ENCODE data around the gene NEFH. TPM values are rescaled to one million over a fixed set of nuclear protein-coding genes. Genes with fewer than 3 reads are reported as not detected.
"Not testable (repeated sequence)": the region's sequence is repeated elsewhere in the genome, so short reads cannot be mapped to it uniquely, and the experiment has no call there.

The NEFH gene
- 3.4 to 4.3 TPM (median 3.5 TPM) in 3 replicates for total RNA-seq

DNA sequence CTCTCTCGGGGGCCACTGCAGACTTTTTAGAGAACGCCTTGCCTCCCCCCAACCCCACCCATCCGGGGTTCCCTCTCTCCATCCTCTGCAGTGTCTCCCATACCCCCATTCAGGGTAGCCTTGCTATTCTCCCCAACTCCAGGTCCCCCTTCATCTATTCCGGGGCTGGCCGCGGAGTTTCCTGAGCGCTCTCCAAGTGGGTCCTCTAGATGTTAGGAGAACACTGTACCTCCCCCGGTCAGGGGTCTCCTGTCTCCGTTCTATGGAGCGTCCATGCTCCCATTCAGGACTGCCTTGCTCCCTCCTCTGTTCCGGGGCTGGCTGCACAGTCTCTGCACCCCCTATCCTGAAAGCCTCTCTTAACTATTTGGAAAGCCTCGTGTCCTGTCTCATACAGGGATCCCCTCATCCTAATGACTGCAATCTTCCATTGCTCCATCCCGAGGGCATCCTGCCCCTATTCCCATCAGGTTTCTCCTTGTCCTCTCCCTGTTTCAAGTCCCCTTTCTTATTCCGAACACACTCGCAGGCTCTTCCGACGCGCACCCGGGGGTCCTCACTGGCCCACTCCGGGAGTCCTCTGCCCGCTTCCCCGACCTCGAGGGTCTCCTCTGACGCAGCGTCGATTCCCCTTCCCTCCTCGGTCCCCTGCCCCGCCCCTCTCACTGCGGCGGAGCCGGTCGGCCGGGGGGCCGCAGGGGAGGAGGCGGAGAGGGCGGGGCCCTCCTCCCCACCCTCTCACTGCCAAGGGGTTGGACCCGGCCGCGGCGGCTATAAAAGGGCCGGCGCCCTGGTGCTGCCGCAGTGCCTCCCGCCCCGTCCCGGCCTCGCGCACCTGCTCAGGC is at the start of gene NEFH:
NEFH (plus strand) TSS at position 802 of the 845 bp plus-strand sequence. CDS start 45 bp downstream, outside the sequence.
- Mint-ChIP-seq H3K9me3 (no peaks in the 10 kb centered on the region), H3K27ac (no peak within 1 kb of the TSS)
- DNase-seq (ENCODE audit: low spot score in 2 of 2, unreplicated experiment in 2 of 2): no peak

DNA sequence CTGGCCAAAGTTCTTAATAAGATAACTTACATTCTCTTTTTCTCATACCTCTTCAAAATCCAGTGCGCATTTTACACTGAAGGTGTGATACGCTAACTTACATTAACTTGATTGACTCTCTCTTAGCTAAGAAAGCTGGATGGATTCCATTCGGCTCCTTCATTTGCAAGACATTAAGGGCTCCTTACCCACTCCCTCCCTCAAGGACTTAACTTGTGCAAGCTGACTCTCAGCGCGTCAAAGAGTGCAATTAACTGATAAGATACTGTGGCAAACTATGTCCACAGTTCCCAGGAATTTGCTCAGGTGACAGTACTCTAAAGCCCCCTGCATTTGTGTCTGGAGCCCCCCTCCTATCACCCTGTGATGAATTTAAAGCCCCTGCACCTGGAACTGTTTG is 48.0 kb upstream of the NEFH start:
- no peaks in the 10 kb centered on the region for H3K36me3 Mint-ChIP-seq

More for the DNA sequence above, at the start of gene NEFH:
- H3K4me3 Mint-ChIP-seq: peak within 1 kb of the TSS; percentile 50
- H3K4me1 Mint-ChIP-seq: peaks cover 24% of the 10 kb centered on the region
- TF ChIP-seq, protein P1, sequence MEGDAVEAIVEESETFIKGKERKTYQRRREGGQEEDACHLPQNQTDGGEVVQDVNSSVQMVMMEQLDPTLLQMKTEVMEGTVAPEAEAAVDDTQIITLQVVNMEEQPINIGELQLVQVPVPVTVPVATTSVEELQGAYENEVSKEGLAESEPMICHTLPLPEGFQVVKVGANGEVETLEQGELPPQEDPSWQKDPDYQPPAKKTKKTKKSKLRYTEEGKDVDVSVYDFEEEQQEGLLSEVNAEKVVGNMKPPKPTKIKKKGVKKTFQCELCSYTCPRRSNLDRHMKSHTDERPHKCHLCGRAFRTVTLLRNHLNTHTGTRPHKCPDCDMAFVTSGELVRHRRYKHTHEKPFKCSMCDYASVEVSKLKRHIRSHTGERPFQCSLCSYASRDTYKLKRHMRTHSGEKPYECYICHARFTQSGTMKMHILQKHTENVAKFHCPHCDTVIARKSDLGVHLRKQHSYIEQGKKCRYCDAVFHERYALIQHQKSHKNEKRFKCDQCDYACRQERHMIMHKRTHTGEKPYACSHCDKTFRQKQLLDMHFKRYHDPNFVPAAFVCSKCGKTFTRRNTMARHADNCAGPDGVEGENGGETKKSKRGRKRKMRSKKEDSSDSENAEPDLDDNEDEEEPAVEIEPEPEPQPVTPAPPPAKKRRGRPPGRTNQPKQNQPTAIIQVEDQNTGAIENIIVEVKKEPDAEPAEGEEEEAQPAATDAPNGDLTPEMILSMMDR (IDR thresholded peaks at IDR 0.05; ENCODE audit: unreplicated experiment): no peak
- peaks cover 78% of the 10 kb centered on the region for H3K27me3 Mint-ChIP-seq (ENCODE audit: low read depth)
- no peaks in the 10 kb centered on the region for H3K36me3 Mint-ChIP-seq

GRCh38 chr22:29433856-29434255 is 46.2 kb upstream of the NEFH start:
- Mint-ChIP-seq H3K4me1 (peaks cover 40% of the 10 kb centered on the region), H3K36me3 (no peaks in the 10 kb centered on the region), H3K9me3 (no peaks in the 10 kb centered on the region), H3K27me3 (ENCODE audit: low read depth) (peaks cover 29% of the 10 kb centered on the region), H3K4me3 (no peak overlapping the region), H3K27ac (no peak overlapping the region)
- no peak for DNase-seq (ENCODE audit: low spot score in 2 of 2, unreplicated experiment in 2 of 2)
- TF ChIP-seq, protein P1 (IDR thresholded peaks at IDR 0.05; ENCODE audit: unreplicated experiment): no peak

More for the DNA sequence above, 48.0 kb upstream of the NEFH start:
- Mint-ChIP-seq H3K27me3 (ENCODE audit: low read depth) (peaks cover 32% of the 10 kb centered on the region), H3K4me1 (peaks cover 34% of the 10 kb centered on the region), H3K4me3 (no peak overlapping the region), H3K9me3 (no peaks in the 10 kb centered on the region), H3K27ac (no peak overlapping the region)
- TF ChIP-seq, protein P1 (IDR thresholded peaks at IDR 0.05; ENCODE audit: unreplicated experiment): no peak
- no peak for DNase-seq (ENCODE audit: low spot score in 2 of 2, unreplicated experiment in 2 of 2)

DNA sequence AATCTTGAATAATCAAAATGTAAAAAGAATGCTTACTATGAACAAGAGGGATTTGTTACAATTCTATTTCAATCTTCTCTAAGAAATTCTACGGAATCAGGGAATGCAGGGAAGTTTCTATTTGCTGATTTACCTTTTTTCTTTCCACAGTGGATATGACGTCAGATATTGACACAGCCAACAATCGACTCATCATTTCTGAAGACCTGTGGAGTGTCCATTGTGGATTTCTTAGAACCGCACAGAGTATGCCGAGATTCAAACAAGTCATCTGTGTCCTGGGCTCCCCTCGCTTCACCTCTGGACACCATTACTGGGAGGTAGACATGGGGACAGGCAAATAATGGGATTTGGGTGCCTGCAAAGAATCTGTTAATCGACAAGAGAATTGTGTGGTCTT is 45.7 kb upstream of the NEFH start:
- H3K36me3 Mint-ChIP-seq: no peaks in the 10 kb centered on the region
- H3K27ac Mint-ChIP-seq: no peak overlapping the region
- no peak for DNase-seq (ENCODE audit: low spot score in 2 of 2, unreplicated experiment in 2 of 2)
- no peaks in the 10 kb centered on the region for H3K9me3 Mint-ChIP-seq
- peaks cover 40% of the 10 kb centered on the region for H3K4me1 Mint-ChIP-seq
- peaks cover 25% of the 10 kb centered on the region for H3K27me3 Mint-ChIP-seq (ENCODE audit: low read depth)
- TF ChIP-seq, protein P1 (IDR thresholded peaks at IDR 0.05; ENCODE audit: unreplicated experiment): no peak
- no peak overlapping the region for H3K4me3 Mint-ChIP-seq

GRCh38 chr22:29435236-29436136 is 44.5 kb upstream of the NEFH start:
- Mint-ChIP-seq H3K9me3 (no peaks in the 10 kb centered on the region), H3K4me3 (no peak overlapping the region), H3K27ac (no peak overlapping the region), H3K27me3 (ENCODE audit: low read depth) (peaks cover 18% of the 10 kb centered on the region), H3K36me3 (no peaks in the 10 kb centered on the region), H3K4me1 (peaks cover 40% of the 10 kb centered on the region)
- no peak for DNase-seq (ENCODE audit: low spot score in 2 of 2, unreplicated experiment in 2 of 2)
- TF ChIP-seq, protein P1 (IDR thresholded peaks at IDR 0.05; ENCODE audit: unreplicated experiment): no peak

DNA sequence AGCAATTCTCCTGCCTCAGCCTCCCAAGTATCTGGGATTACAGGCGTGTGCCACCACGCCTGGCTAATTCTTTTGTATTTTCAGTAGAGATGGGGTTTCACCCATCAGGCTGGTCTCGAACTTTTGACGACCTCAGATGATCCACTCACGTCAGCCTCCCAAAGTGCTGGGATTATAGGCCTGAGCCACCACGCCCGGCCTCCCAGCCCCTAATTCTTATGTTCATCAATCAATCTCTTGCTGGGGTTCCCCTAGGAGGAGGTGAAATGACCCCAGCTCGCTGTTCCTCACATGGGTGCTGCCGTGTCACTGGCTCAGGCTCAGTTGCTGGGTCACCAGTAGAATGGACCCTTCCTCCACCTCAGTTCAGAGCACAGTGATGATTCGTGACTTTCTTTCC is 41.7 kb upstream of the NEFH start, which contains the start of gene RFPL1:
RFPL1 (plus strand) TSS at position 301 of the 400 bp plus-strand sequence.
- not testable (repeated sequence) for H3K9me3 Mint-ChIP-seq; H3K4me3 Mint-ChIP-seq; DNase-seq (ENCODE audit: low spot score in 2 of 2, unreplicated experiment in 2 of 2); H3K27me3 Mint-ChIP-seq (ENCODE audit: low read depth); H3K36me3 Mint-ChIP-seq; H3K27ac Mint-ChIP-seq
- H3K4me1 Mint-ChIP-seq: peaks cover 34% of the 10 kb centered on the region

Data from mesothelial cell of epicardium (in vitro differentiated cells).